HEK293 (cell line): ENCODE measurements around the gene GRB10.

Source experiments
- ZNF398 ChIP-seq: fragments of 450-650 bp; formaldehyde crosslinking; IDR thresholded peaks from 2 replicates; pipeline ENCODE4 v1.5.1; 2017; ENCODE audit warnings: missing biosample characterization, missing genetic modification characterization
- ZNF747 ChIP-seq: fragments of 450-650 bp; formaldehyde crosslinking; IDR thresholded peaks from 2 replicates; pipeline ENCODE4 v1.5.1; 2016; ENCODE audit warnings: missing biosample characterization, missing genetic modification characterization
- TF ChIP-seq, protein P1 (sequence below): fragments of 450-650 bp; formaldehyde crosslinking; IDR thresholded peaks from 2 replicates; pipeline ENCODE4 v1.5.1; 2016; ENCODE audit warnings: missing biosample characterization, missing genetic modification characterization
- TF ChIP-seq, protein P2 (sequence below): fragments of 450-650 bp; formaldehyde crosslinking; IDR thresholded peaks from 2 replicates; pipeline ENCODE4 v1.5.1; 2016; ENCODE audit warnings: missing biosample characterization, missing genetic modification characterization

- TF ChIP-seq, protein P1, sequence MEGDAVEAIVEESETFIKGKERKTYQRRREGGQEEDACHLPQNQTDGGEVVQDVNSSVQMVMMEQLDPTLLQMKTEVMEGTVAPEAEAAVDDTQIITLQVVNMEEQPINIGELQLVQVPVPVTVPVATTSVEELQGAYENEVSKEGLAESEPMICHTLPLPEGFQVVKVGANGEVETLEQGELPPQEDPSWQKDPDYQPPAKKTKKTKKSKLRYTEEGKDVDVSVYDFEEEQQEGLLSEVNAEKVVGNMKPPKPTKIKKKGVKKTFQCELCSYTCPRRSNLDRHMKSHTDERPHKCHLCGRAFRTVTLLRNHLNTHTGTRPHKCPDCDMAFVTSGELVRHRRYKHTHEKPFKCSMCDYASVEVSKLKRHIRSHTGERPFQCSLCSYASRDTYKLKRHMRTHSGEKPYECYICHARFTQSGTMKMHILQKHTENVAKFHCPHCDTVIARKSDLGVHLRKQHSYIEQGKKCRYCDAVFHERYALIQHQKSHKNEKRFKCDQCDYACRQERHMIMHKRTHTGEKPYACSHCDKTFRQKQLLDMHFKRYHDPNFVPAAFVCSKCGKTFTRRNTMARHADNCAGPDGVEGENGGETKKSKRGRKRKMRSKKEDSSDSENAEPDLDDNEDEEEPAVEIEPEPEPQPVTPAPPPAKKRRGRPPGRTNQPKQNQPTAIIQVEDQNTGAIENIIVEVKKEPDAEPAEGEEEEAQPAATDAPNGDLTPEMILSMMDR: no peak
- TF ChIP-seq, protein P2, sequence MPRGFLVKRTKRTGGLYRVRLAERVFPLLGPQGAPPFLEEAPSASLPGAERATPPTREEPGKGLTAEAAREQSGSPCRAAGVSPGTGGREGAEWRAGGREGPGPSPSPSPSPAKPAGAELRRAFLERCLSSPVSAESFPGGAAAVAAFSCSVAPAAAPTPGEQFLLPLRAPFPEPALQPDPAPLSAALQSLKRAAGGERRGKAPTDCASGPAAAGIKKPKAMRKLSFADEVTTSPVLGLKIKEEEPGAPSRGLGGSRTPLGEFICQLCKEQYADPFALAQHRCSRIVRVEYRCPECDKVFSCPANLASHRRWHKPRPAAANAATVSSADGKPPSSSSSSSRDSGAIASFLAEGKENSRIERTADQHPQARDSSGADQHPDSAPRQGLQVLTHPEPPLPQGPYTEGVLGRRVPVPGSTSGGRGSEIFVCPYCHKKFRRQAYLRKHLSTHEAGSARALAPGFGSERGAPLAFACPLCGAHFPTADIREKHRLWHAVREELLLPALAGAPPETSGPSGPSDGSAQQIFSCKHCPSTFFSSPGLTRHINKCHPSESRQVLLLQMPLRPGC: no peak
- TF ChIP-seq ZNF398 (tag by site-specific recombination) (no peak), ZNF747 (tag by site-specific recombination) (no peak)
These were observed 172.0 kb downstream of the GRB10 start for GRCh38 chr7:50610521-50611277.
